H9 (cell line): Measurements from ENCODE around the gene ZNF724. TPM values are rescaled to one million over a fixed set of nuclear protein-coding genes. Genes with fewer than 3 reads are reported as not detected.

ENCODE experiments used
- DNase-seq: peaks from one replicate; pipeline ENCODE4 v3.0.0-alpha.2; 2017
- H2AFZ ChIP-seq: one replicate; pipeline ENCODE4 v1.6.1; 2013; ENCODE audit warnings: mild to moderate bottlenecking, low read length, control low read depth, moderate library complexity
- H2AK5ac ChIP-seq: 2 replicates; pipeline ENCODE4 v1.6.1; 2013; ENCODE audit warnings: low read length, control low read depth, mixed read lengths; ENCODE audit not compliant: insufficient read length
- H2BK120ac ChIP-seq: one replicate; pipeline ENCODE4 v1.6.1; 2013; ENCODE audit warnings: low read depth, mild to moderate bottlenecking, low read length, control low read depth, inconsistent platforms; ENCODE audit not compliant: poor library complexity, severe bottlenecking
- H2BK12ac ChIP-seq: 2 replicates; pipeline ENCODE4 v1.6.1; 2013; ENCODE audit warnings: low read length, control low read depth, mixed read lengths, low read depth; ENCODE audit not compliant: insufficient read length
- H2BK15ac ChIP-seq: 2 replicates; pipeline ENCODE4 v1.6.1; 2013; ENCODE audit warnings: low read depth, low read length, control low read depth
- H2BK20ac ChIP-seq: one replicate; pipeline ENCODE4 v1.6.1; 2013; ENCODE audit warnings: low read depth, mild to moderate bottlenecking, low read length, control low read depth, inconsistent platforms; ENCODE audit not compliant: poor library complexity, severe bottlenecking
- H2BK5ac ChIP-seq: 2 replicates; pipeline ENCODE4 v1.6.1; 2013; ENCODE audit warnings: low read length, control low read depth, mixed read lengths; ENCODE audit not compliant: insufficient read length
- H3K14ac ChIP-seq: 2 replicates; pipeline ENCODE4 v1.6.1; 2013; ENCODE audit warnings: low read length, control low read depth; ENCODE audit not compliant: insufficient read depth
- H3K18ac ChIP-seq: 2 replicates; pipeline ENCODE4 v1.6.1; 2013; ENCODE audit warnings: low read depth, mild to moderate bottlenecking, mixed read lengths, low read length, control low read depth; ENCODE audit not compliant: insufficient read length
- H3K23ac ChIP-seq: 2 replicates; pipeline ENCODE4 v1.6.1; 2013; ENCODE audit warnings: low read length, control low read depth, mixed read lengths, low read depth; ENCODE audit not compliant: insufficient read length
- H3K23me2 ChIP-seq: 2 replicates; pipeline ENCODE4 v1.6.1; 2013; ENCODE audit warnings: low read depth, mild to moderate bottlenecking, mixed read lengths, low read length, control low read depth; ENCODE audit not compliant: insufficient read length, poor library complexity, severe bottlenecking
- H3K27ac ChIP-seq: 2 replicates; pipeline ENCODE4 v1.5.1; 2013; ENCODE audit warnings: low read length, control low read depth, mixed read lengths, low read depth; ENCODE audit not compliant: insufficient read length
- H3K27me3 ChIP-seq: 2 replicates; pipeline ENCODE4 v1.6.1; 2013; ENCODE audit warnings: low read length, control low read depth, inconsistent platforms; ENCODE audit not compliant: insufficient read depth
- H3K4ac ChIP-seq: 2 replicates; pipeline ENCODE4 v1.6.1; 2013; ENCODE audit warnings: low read depth, mild to moderate bottlenecking, control low read depth, inconsistent platforms, low read length, moderate library complexity
- H3K4me1 ChIP-seq: 2 replicates; pipeline ENCODE4 v1.6.1; 2013; ENCODE audit warnings: low read length, control low read depth, inconsistent platforms; ENCODE audit not compliant: insufficient read depth
- H3K4me2 ChIP-seq: 2 replicates; pipeline ENCODE4 v1.6.1; 2013; ENCODE audit warnings: low read length, control low read depth, mixed read lengths; ENCODE audit not compliant: insufficient read length, insufficient read depth
- H3K56ac ChIP-seq: 2 replicates; pipeline ENCODE4 v1.6.1; 2013; ENCODE audit warnings: low read depth, mild to moderate bottlenecking, mixed read lengths, low read length, control low read depth; ENCODE audit not compliant: insufficient read length
- H3K79me1 ChIP-seq: 2 replicates; pipeline ENCODE4 v1.6.1; 2013; ENCODE audit warnings: low read depth, mild to moderate bottlenecking, moderate library complexity, low read length, control low read depth, inconsistent platforms; ENCODE audit not compliant: insufficient read depth, poor library complexity, severe bottlenecking
- H3K79me2 ChIP-seq: 2 replicates; pipeline ENCODE4 v1.6.1; 2013; ENCODE audit warnings: low read length, control low read depth, inconsistent platforms; ENCODE audit not compliant: insufficient read depth
- H3K9ac ChIP-seq: 2 replicates; pipeline ENCODE4 v1.6.1; 2013; ENCODE audit warnings: low read length, control low read depth, mixed read lengths; ENCODE audit not compliant: insufficient read length; ENCODE audit errors: extremely low read depth
- H3K9me3 ChIP-seq: one replicate; pipeline ENCODE4 v1.6.1; 2013; ENCODE audit warnings: low read depth, low read length, inconsistent platforms; ENCODE audit not compliant: control insufficient read depth
- H3T11ph ChIP-seq: one replicate; pipeline ENCODE4 v1.6.1; 2013; ENCODE audit warnings: mild to moderate bottlenecking, low read length, control low read depth, inconsistent platforms
- H4K20me1 ChIP-seq: one replicate; pipeline ENCODE4 v1.6.1; 2013; ENCODE audit not compliant: control insufficient read depth, insufficient read length, insufficient read depth
- H4K5ac ChIP-seq: 2 replicates; pipeline ENCODE4 v1.6.1; 2013; ENCODE audit warnings: low read depth, mild to moderate bottlenecking, mixed read lengths, low read length, control low read depth; ENCODE audit not compliant: insufficient read length
- H4K8ac ChIP-seq: replicated peaks from 2 replicates; pipeline ENCODE4 v1.6.1; 2013; ENCODE audit warnings: low read length, control low read depth, mixed read lengths, low read depth; ENCODE audit not compliant: insufficient read length
- H4K91ac ChIP-seq: 2 replicates; pipeline ENCODE4 v1.6.1; 2013; ENCODE audit warnings: low read depth, mild to moderate bottlenecking, moderate library complexity, mixed read lengths, low read length, control low read depth; ENCODE audit not compliant: insufficient read length
- H3K27ac Mint-ChIP-seq, 3 experiments: 2 replicates in 2 of 3; 3 replicates in 1 of 3; pipeline ENCODE4 v1.8.0; 2020 to 2021; ENCODE audit warnings: mixed read lengths in 3 of 3, mild to moderate bottlenecking in 1 of 3, moderate library complexity in 1 of 3
- H3K27me3 Mint-ChIP-seq: 2 replicates; pipeline ENCODE4 v1.8.0; 2021; ENCODE audit warnings: low read depth, mild to moderate bottlenecking, moderate library complexity, mixed read lengths
- H3K36me3 Mint-ChIP-seq, 3 experiments: 2 replicates in 2 of 3; 3 replicates in 1 of 3; pipeline ENCODE4 v1.8.0; 2020 to 2021; ENCODE audit warnings: low read depth in 3 of 3, mixed read lengths in 3 of 3; ENCODE audit not compliant: insufficient read depth in 1 of 3
- H3K4me1 Mint-ChIP-seq, 2 experiments: 2 replicates each; pipeline ENCODE4 v1.8.0; 2020; ENCODE audit warnings: mixed read lengths in 2 of 2
- H3K4me3 Mint-ChIP-seq, 2 experiments: 2 replicates in 1 of 2; 3 replicates in 1 of 2; pipeline ENCODE4 v1.8.0; 2020 to 2021; ENCODE audit warnings: mild to moderate bottlenecking in 2 of 2, mixed read lengths in 2 of 2, moderate library complexity in 1 of 2
- H3K9me3 Mint-ChIP-seq, 2 experiments: 2 replicates in 1 of 2; 3 replicates in 1 of 2; pipeline ENCODE4 v1.8.0; 2020; ENCODE audit warnings: mild to moderate bottlenecking in 2 of 2, mixed read lengths in 2 of 2, moderate library complexity in 1 of 2
- CTCF ChIP-seq: fragments of 200-600 bp; sonication (generic); conservative IDR thresholded peaks from 3 replicates; pipeline ENCODE4 v1.8.0; 2021; ENCODE audit warnings: antibody characterized with exemption, mild to moderate bottlenecking
- whole genome bisulfite sequencing: extraction: QIAGEN DNeasy Blood & Tissue Kit; methylation state at CpG from one replicate; pipeline ENCODE4 v1.1.7; 2013; ENCODE audit warnings: missing lambda C conversion rate, low lambda C conversion rate, mixed read lengths; ENCODE audit not compliant: insufficient read length; ENCODE audit errors: extremely low coverage; 5-methylcytosine and 5-hydroxymethylcytosine counted together
- total RNA-seq: library from RNA; stranded (reverse); gene quantifications from 2 replicates; pipeline ENCODE4 v1.2.1, GENCODE V29; 2021

Gene ZNF724
- total RNA-seq, 1 experiment from 2014 or later, result 56.7 TPM

- Mint-ChIP-seq H3K9me3 (no peaks in the 10 kb centered on the region), H3K36me3 (peaks cover 60 to 82% (median 77%) of the 10 kb centered on the region in 3 experiments), H3K4me1 (no peaks in the 10 kb centered on the region), H3K27ac (peak overlapping the region in 1 of 3 experiments; percentile 55; a peak in 2 of 7 replicates), H3K4me3 (no peak overlapping the region), H3K27me3 (no peaks in the 10 kb centered on the region)
- TF ChIP-seq CTCF, result no peak
- Histone ChIP-seq H3K56ac (no peak overlapping the region), H4K20me1 (no peaks in the 10 kb centered on the region), H3K27ac (no peak overlapping the region), H2BK15ac (no peak overlapping the region), H2AFZ (no peak overlapping the region), H2BK120ac (no peak overlapping the region), H3K9ac (no peak overlapping the region), H3K79me2 (no peaks in the 10 kb centered on the region; the same call in 1 of the 2 replicates), H3K4ac (no peak overlapping the region), H3K23me2 (no peaks in the 10 kb centered on the region), H4K8ac (no peak overlapping the region), H3K27me3 (no peaks in the 10 kb centered on the region), H4K5ac (no peak overlapping the region), H4K91ac (no peak overlapping the region), H3K9me3 (no peaks in the 10 kb centered on the region), H2BK5ac (no peak overlapping the region), H3K14ac (no peak overlapping the region), H3K23ac (no peak overlapping the region), H3K18ac (no peak overlapping the region), H2BK12ac (no peak overlapping the region), H3K4me1 (no peaks in the 10 kb centered on the region), H3K79me1 (peaks cover 2% of the 10 kb centered on the region), H2AK5ac (no peak overlapping the region), H3T11ph (no peak overlapping the region), H2BK20ac (no peak overlapping the region), H3K4me2 (no peak overlapping the region)
- WGBS, result no CpG with 5 or more reads among the region's 2 CpGs
- no peak for DNase-seq
Measured at GRCh38 chr19:23263870-23264590, 13.8 kb upstream of the ZNF724 start.
